Endothelial cell of umbilical vein (primary cell): Measurements from ENCODE around the gene TMEM128.

ENCODE experiments used
- CTCF ChIP-seq, 2 donors: IDR thresholded peaks; 1 replicate in 1 of 2; 2 replicates in 1 of 2; pipeline ENCODE4 v1.5.1; 2011; ENCODE audit warnings: low read length in 2 of 2, mild to moderate bottlenecking in 2 of 2, moderate library complexity in 2 of 2, control low read depth in 1 of 2, inconsistent platforms in 1 of 2, low read depth in 1 of 2; ENCODE audit not compliant: insufficient read depth in 1 of 2; ENCODE audit errors: extremely low read depth in 1 of 2
- EZH2 ChIP-seq: IDR thresholded peaks from 2 replicates; pipeline ENCODE4 v1.6.1; 2012; ENCODE audit warnings: borderline replicate concordance, low read depth, mild to moderate bottlenecking, moderate library complexity, low read length, inconsistent platforms; ENCODE audit not compliant: severe bottlenecking
- JUN ChIP-seq: IDR thresholded peaks from 2 replicates; pipeline ENCODE4 v1.6.1; 2011; ENCODE audit warnings: borderline replicate concordance, low read depth; ENCODE audit not compliant: insufficient read length, insufficient read depth
- POLR2AphosphoS5 ChIP-seq: IDR thresholded peaks from 2 replicates; pipeline ENCODE4 v1.6.1; 2012; ENCODE audit warnings: low read depth, mild to moderate bottlenecking, control low read depth, low read length, moderate library complexity; ENCODE audit not compliant: insufficient read depth

GRCh38 chr4:4203688-4204400 lies 44.2 kb downstream of the TMEM128 start:
- TF ChIP-seq CTCF (IDR thresholded peaks at IDR 0.05; ENCODE audit: extremely low read depth in 1 of 2, insufficient read depth in 1 of 2, low read depth in 1 of 2, low read length in 2 of 2) (no peak), POLR2AphosphoS5 (no peak), EZH2 (no peak), JUN (no peak)
